Caco-2 (cell line): ENCODE data around the gene LDLR. TPM values are rescaled to one million over a fixed set of nuclear protein-coding genes. Genes with fewer than 3 reads are reported as not detected.

Experiments used
- BruUV-seq: library from RNA; stranded (reverse); fragments of 400-500 nt; replicated peaks from 2 replicates; lab custom pipeline; 2021; lab: Mats Ljungman, UMichigan
- CTCF ChIA-PET: fragments of 300-600 bp; sonication (Branson Sonifier 250); formaldehyde crosslinking; loops from one replicate; lab custom pipeline; 2022; ENCODE audit warnings: antibody characterized with exemption; lab: Charles Lee
- POLR2A ChIA-PET: fragments of 300-600 bp; sonication (Branson Sonifier 250); formaldehyde crosslinking; loops from one replicate; lab custom pipeline; 2022; ENCODE audit warnings: antibody characterized with exemption; lab: Charles Lee
- DNase-seq, 2 experiments: peaks; one replicate each; pipeline versions ENCODE4 v3.0.0 to v3.0.0-alpha.2; 2020 to 2022
- H3K27me3 ChIP-seq: replicated peaks from 2 replicates; pipeline ENCODE4 v1.6.0; 2011; ENCODE audit warnings: low read length; ENCODE audit not compliant: control insufficient read depth, insufficient read depth
- H3K36me3 ChIP-seq: 2 replicates; pipeline ENCODE4 v1.5.1; 2011; ENCODE audit warnings: low read length; ENCODE audit not compliant: control insufficient read depth, insufficient read depth
- H3K4me1 ChIP-seq: fragments of 250-450 bp; sonication (Bioruptor Pico); 2 replicates; pipeline ENCODE4 v1.5.1; 2020; ENCODE audit warnings: mild to moderate bottlenecking
- H3K4me3 ChIP-seq: 2 replicates; pipeline ENCODE4 v1.5.1; 2011; ENCODE audit warnings: low read depth, mild to moderate bottlenecking, control low read depth, low read length
- H3K9me3 ChIP-seq: fragments of 250-450 bp; sonication (Bioruptor Pico); 2 replicates; pipeline ENCODE4 v1.5.1; 2020; ENCODE audit warnings: mild to moderate bottlenecking, moderate library complexity
- H3K27ac Mint-ChIP-seq: one replicate; pipeline ENCODE4 v1.8.0; 2022; ENCODE audit warnings: mixed read lengths; ENCODE audit not compliant: unreplicated experiment
- H3K27me3 Mint-ChIP-seq: one replicate; pipeline ENCODE4 v1.8.0; 2022; ENCODE audit warnings: mixed read lengths; ENCODE audit not compliant: insufficient read depth, unreplicated experiment
- H3K36me3 Mint-ChIP-seq: one replicate; pipeline ENCODE4 v1.8.0; 2022; ENCODE audit warnings: mild to moderate bottlenecking, mixed read lengths; ENCODE audit not compliant: insufficient read depth, unreplicated experiment
- H3K4me1 Mint-ChIP-seq: one replicate; pipeline ENCODE4 v1.8.0; 2022; ENCODE audit warnings: low read depth, mixed read lengths; ENCODE audit not compliant: unreplicated experiment
- H3K4me3 Mint-ChIP-seq: one replicate; pipeline ENCODE4 v1.8.0; 2022; ENCODE audit warnings: mild to moderate bottlenecking, moderate library complexity, mixed read lengths; ENCODE audit not compliant: unreplicated experiment
- H3K9me3 Mint-ChIP-seq: one replicate; pipeline ENCODE4 v1.8.0; 2022; ENCODE audit warnings: mixed read lengths; ENCODE audit not compliant: unreplicated experiment
- CTCF ChIP-seq, 2 experiments: fragments of 200-600 bp in 1 of 2; IDR thresholded peaks; 1 replicate in 1 of 2; 2 replicates in 1 of 2; pipeline versions ENCODE4 v1.5.1 to v1.8.0; 2011 to 2022; ENCODE audit warnings: antibody characterized with exemption in 1 of 2, control low read depth in 1 of 2, inconsistent platforms in 1 of 2, low read depth in 1 of 2, low read length in 1 of 2, mild to moderate bottlenecking in 1 of 2, moderate library complexity in 1 of 2; ENCODE audit not compliant: insufficient read depth in 1 of 2, severe bottlenecking in 1 of 2, unreplicated experiment in 1 of 2
- intact Hi-C: fragments of 100-400 bp; cut with micrococcal nuclease; formaldehyde crosslinking; loops from one replicate; pipeline ENCODE4 v1.10.0; 2022; ENCODE audit not compliant: unreplicated experiment
- total RNA-seq: library from RNA; stranded (reverse); gene quantifications from 2 replicates; pipeline ENCODE4 v1.2.3, GENCODE V29; 2022

Gene LDLR
- total RNA-seq, 1 experiment from 2014 or later = 68.9 TPM

GRCh38 chr19:11127905-11128304 is 38.6 kb downstream of the LDLR start:
- no peak for DNase-seq
- Mint-ChIP-seq H3K4me1 (no peaks in the 10 kb centered on the region), H3K9me3 (no peaks in the 10 kb centered on the region), H3K27me3 (no peaks in the 10 kb centered on the region), H3K27ac (no peak overlapping the region), H3K36me3 (peaks cover 100% of the 10 kb centered on the region), H3K4me3 (no peak overlapping the region)
- no TSS peak for BruUV-seq
- Histone ChIP-seq H3K4me1 (peaks cover 12% of the 10 kb centered on the region), H3K27me3 (no peaks in the 10 kb centered on the region), H3K9me3 (no peaks in the 10 kb centered on the region), H3K36me3 (peaks cover 28% of the 10 kb centered on the region), H3K4me3 (no peak overlapping the region)
- intact Hi-C loops = no loop called here
- TF ChIP-seq CTCF (IDR thresholded peaks at IDR 0.05; ENCODE audit: insufficient read depth in 1 of 2, low read depth in 1 of 2, low read length in 1 of 2, severe bottlenecking in 1 of 2, unreplicated experiment in 1 of 2) = no peak
- ChIA-PET CTCF (no interaction called here), POLR2A (no interaction called here)

DNA sequence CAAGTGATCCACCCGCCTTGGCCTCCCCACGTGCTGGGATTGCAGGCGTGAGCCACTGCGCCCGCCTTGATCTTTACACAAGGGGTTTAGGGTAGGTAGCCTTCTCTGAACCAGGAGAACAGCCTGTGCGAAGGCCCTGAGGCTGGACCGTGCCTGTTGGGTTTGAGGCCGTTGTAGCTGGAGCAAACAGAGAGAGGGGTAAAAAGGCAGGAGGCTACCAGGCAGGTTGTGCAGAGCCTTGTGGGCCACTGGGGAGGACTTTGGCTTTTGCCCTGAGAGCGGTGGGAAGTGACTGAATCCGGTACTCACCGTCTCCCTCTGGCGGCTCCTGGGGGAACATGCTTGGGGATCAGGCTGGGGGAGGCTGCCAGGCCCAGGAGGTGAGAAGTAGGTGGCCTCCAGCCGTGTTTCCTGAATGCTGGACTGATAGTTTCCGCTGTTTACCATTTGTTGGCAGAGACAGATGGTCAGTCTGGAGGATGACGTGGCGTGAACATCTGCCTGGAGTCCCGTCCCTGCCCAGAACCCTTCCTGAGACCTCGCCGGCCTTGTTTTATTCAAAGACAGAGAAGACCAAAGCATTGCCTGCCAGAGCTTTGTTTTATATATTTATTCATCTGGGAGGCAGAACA is 41.7 kb downstream of the LDLR start:
- no peaks in the 10 kb centered on the region for H3K27me3 Mint-ChIP-seq
- peak; percentile 85 to 88 for DNase-seq
- peak; percentile 78 to 80 for TF ChIP-seq CTCF (IDR thresholded peaks at IDR 0.05; ENCODE audit: insufficient read depth in 1 of 2, low read depth in 1 of 2, low read length in 1 of 2, severe bottlenecking in 1 of 2, unreplicated experiment in 1 of 2)
- no peaks in the 10 kb centered on the region for H3K27me3 ChIP-seq
- peaks cover 92% of the 10 kb centered on the region for H3K36me3 Mint-ChIP-seq
- no TSS peak for BruUV-seq
- no peaks in the 10 kb centered on the region for H3K4me1 Mint-ChIP-seq
- ChIA-PET CTCF (no interaction called here), POLR2A (no interaction called here)
- H3K4me3 ChIP-seq = no peak overlapping the region
- peaks cover 24% of the 10 kb centered on the region for H3K36me3 ChIP-seq
- H3K4me1 ChIP-seq = peaks cover 12% of the 10 kb centered on the region
- peak overlapping the region; percentile 25 for H3K27ac Mint-ChIP-seq
- H3K4me3 Mint-ChIP-seq = no peak overlapping the region
- no peaks in the 10 kb centered on the region for H3K9me3 Mint-ChIP-seq
- intact Hi-C loops = loop anchor here (5.0 kb wide), 1 partner anchor 94 kb away; no protein-coding TSS in a partner anchor
- H3K9me3 ChIP-seq = no peaks in the 10 kb centered on the region

- no peak overlapping the region for H3K27ac Mint-ChIP-seq
- DNase-seq = no peak
- ChIA-PET CTCF (no interaction called here), POLR2A (no interaction called here)
- intact Hi-C loops = loop anchor here (5.0 kb wide), 1 partner anchor 94 kb away; no protein-coding TSS in a partner anchor
- peaks cover 90% of the 10 kb centered on the region for H3K36me3 Mint-ChIP-seq
- no peaks in the 10 kb centered on the region for H3K4me1 Mint-ChIP-seq
- no peak overlapping the region for H3K4me3 ChIP-seq
- BruUV-seq = no TSS peak
- no peak for TF ChIP-seq CTCF (IDR thresholded peaks at IDR 0.05; ENCODE audit: insufficient read depth in 1 of 2, low read depth in 1 of 2, low read length in 1 of 2, severe bottlenecking in 1 of 2, unreplicated experiment in 1 of 2)
- no peaks in the 10 kb centered on the region for H3K9me3 Mint-ChIP-seq
- H3K4me3 Mint-ChIP-seq = no peak overlapping the region
- H3K27me3 ChIP-seq = no peaks in the 10 kb centered on the region
- H3K4me1 ChIP-seq = peaks cover 12% of the 10 kb centered on the region
- no peaks in the 10 kb centered on the region for H3K27me3 Mint-ChIP-seq
- H3K36me3 ChIP-seq = peaks cover 22% of the 10 kb centered on the region
- no peaks in the 10 kb centered on the region for H3K9me3 ChIP-seq
Measured at GRCh38 chr19:11131471-11131870, 42.2 kb downstream of the LDLR start.
